Stimulated activated naive CD8-positive, alpha-beta T cell treated with anti-CD3 and anti-CD28 coated beads, Interleukin-15, Interleukin-2, amounts not matched to agents 100 U/mL and 50 U/mL, for 24 hours (primary cell): ENCODE measurements around the gene COL27A1.
"Not testable (repeated sequence)": the region's sequence is repeated elsewhere in the genome, so short reads cannot be mapped to it uniquely, and the experiment has no call there.

ENCODE experiments used
- ATAC-seq: fragments of 150-1000 bp; cut with Tn5 transposase; one replicate; pipeline ENCODE4 v1.10.0; 2021
- DNase-seq: peaks from one replicate; pipeline ENCODE4 v3.0.0; 2021

Gene COL27A1

DNA sequence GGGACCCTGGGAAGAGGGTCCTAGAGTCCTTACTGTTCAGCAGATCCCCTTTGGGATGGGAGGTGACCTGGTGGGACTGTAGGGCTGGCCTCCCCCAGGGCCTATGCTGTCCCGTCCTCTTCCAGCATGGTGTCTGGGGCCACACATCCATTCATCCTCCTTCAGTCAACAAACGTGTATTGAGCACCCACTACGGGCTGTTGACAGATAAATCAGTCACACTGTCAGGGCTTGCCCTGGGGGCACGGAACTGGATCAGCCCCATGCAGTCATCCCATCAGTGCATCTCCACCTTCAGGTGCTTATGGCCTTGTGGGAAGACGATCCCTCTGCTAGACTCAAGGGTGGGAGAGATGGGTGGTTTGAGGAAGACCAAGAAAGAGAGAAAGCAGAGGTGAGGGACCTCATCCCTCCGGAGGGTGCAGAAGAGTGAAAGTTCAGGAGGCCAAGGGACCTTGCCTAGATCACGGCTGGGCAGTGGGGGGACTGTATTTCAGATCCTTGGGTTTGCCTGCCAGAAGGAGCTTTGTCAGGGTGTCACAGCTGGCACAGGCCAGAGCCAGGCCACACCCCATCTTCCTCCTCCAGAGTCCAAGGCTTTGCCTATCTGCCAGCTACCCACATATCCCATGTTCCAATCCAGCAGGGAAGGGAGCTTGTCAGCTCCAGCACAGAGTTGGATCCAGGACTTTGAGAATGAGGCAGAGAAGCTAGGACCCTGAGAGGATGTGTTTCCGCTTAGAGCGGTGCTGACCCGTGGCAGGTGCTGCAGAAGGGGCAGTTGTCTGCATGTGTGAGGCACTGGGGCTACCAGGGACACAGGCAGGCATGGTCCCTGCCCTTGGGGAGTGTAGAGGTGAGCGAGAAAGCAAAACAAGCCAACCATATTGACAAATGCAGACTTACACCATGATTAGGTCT lies 30.5 kb downstream of the COL27A1 start:
- DNase-seq (no peak), ATAC-seq (no peak)

DNA sequence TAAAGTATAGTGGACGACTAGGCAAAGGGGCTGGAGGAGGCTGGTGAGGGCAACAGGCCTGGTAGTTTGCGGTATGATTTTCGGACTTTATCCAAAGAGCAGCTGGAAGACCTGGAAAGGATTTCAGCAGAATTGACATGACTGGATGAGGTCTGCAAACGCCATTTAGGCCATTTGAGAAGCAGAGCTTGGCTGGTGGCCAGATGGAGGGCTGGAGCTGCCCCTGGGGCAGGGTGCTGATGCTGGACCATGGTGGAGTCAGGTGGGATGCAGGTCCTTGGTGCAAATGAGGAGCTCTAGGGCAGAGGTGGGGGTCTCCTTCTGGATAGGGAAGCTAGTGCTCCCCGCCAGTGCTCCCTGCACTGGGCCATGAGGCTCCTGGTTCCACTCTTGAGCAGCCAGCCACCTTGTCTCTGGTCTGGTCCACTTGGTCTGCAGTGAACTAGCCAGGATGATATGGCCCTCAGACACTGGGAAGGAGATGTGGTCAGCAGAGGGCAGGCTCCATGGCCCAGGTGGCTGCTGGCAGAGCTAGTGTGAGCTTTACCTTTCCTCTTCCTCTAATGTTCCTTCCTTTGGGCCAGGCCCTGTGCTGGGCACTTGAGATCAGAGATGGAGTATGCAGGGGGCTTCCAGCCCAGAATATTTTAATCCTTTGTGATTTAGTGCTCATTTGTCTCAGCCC lies 31.4 kb downstream of the COL27A1 start:
- DNase-seq = no peak
- ATAC-seq = peak; percentile 25

DNA sequence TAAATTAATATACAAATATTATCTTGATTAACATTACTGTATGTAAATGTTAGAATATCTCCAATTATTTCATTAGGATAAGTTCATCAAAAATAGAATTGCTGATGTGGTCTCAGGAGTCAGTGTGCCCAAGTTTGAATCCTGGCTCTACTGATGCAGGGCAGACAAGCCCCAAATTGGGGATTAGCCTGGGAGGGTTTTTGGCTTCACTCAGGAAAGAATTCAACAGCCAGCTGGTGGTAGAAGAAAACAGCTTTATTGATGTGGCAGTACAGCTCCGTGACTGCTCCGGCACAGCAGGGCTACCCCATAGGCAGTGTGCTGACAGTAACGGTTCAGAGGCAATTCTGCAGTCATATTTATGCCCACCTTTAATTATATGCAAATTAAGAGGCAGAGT lies 32.5 kb downstream of the COL27A1 start:
- ATAC-seq (no peak), DNase-seq (no peak)

DNA sequence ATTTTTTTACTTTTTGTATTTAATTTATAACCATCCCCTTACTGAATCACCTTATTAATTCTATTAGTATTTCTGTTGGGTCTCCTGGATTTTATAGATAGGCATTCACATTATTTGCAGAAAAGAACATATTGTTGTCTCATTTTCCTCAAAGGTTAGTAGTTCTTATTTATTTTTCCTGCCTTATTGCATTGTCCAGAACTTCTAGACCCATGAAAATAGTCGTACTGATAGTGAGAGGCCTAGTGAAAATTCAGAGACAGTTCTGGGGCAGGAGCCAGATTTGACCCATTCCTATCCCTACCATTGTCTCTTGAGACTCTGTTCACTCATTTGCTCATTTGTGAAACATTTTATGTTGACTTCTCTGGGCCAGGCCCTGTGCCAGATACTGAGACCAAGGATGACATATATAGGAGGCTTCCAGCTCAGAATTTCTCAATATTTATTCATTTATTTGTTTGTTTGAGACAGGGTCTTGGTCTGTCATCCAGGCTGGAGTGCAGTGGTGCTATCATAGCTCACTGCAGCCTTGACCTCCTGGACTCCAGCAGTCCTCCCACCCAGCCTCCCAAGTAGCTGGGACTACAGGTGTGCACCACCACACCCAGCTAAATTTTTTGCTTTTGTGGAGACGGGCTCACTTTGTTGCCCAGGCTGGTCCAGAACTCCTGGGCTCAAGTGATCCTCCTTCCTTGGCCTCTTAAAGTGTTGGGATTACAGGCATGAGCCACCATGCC lies 34.7 kb downstream of the COL27A1 start:
- DNase-seq (no peak), ATAC-seq (no peak)

DNA sequence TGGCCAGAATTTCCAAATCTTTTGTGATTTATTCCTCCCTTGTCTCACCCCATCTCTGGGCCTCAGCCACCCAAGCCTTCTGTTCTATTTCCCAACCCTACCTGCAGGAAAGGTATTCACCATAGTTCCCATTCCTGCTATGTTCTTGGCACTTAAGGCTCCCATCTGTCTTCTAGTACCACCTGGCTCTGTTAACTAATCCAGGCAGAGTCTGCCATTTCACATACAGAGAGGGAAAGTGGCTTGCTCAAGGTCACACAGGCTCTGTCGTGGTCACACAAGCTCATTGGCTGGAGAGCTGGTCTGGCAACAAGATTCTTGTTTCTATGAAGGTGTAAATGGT lies 35.2 kb downstream of the COL27A1 start:
- ATAC-seq (no peak), DNase-seq (no peak)

DNA sequence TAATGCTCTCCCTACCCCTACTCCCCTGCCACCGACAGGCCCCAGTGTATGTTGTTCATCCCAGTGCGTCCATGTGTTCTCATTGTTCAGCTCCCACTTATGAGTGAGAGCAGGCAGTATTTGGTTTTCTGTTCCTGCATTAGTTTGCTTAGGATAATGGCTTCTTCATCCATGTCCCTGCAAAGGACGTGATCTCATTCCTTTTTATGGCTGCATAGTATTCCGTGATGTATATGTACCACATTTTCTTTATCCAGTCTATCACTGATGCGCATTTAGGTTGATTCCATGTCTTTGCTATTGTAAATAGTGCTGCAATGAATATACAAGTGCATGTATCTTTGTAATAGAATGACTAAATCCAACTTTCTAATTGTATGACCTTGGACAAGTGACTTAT lies 36.1 kb downstream of the COL27A1 start:
- not testable (repeated sequence) for ATAC-seq, DNase-seq

DNA sequence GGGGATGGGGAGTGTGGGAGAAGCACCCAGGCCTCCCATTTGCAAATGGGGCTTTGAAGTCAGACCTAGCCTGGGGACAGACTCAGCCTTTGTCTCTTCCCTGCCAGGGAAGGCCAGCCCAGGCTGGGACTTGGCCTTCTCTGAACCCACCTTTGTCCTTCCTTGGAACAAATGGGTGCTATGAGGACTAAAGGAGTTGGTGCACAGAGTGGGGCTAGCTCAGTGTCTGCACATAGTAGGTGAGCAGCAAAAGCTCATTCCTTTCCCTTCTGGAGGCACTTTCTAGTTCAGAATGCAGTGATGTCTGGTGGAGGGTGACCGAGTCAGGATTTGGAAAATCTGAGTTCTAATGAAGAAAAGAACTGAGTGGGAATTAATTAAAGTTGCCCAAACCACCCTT lies 37.2 kb downstream of the COL27A1 start:
- ATAC-seq (no peak), DNase-seq (no peak)

DNA sequence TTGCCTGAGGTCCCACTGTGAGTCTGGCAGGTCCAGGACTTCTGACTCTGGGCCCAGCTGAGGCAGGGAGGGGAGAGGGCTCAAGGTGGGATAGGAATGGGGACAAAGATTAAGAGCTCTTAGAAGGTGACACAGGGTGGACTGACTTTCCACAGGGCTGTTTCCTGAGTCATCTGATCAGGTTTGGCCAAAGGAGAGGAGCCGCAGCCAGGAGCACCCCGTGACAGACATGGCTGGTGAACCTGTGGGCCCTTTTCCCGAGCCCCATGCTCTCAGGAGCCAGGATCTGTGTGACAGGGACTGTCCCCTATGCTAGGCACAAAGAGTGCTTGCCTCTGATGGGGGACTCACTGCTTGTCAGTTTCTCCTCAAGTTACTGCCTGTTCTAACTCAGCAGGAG lies 37.8 kb downstream of the COL27A1 start:
- DNase-seq (no peak), ATAC-seq (no peak)

DNA sequence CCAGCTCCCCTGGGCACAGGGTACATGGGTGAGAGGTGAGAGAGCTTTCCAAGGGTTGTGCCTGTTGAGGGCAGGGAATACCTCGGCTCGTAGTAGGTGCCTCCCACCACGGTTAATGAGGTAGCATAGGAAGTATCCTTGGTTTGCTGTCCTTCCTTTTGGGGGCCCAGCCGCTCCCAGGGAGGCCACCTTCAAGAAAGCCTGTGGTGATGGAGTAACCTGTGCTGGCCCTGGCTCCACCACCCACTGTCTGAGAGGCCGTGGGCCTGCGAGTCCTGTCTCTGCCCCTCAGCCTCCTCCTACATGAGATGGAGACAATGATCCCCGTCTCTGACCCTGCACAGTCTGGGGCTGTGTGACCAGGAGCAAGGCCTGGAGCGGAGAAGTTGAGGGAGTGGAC lies 40.8 kb downstream of the COL27A1 start:
- DNase-seq (no peak), ATAC-seq (no peak)

DNA sequence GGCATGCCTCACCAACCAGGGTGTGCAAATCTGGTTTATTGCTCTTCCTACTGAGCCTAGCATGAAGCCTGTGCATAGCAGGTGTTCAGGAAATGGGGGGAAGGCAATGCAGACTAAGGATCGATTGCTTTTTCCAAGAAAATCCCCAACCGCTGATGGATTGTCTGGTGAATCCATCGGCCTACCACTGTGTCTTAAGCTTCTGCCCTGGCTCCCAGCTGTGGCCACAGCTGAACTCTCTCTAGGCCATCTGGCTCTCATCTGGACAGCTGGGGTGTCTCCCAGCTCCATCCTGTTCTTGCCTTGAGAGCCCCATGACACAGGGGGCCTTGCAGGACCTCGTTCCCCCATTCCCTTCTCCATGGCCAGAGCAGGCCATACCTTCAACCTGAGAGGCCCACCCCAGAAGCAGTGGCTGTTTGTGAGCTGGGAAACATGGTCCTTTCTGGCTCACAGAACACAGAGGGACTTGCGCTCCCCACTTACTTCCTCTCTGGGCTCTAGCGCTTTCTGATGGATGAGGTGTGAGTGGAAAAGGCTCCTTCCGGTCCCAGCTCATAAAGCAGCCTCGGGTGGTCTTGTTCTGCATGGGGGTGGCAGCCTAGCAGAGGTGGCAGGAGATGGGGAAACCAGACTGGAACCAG lies 41.8 kb downstream of the COL27A1 start:
- DNase-seq (no peak), ATAC-seq (no peak)

DNA sequence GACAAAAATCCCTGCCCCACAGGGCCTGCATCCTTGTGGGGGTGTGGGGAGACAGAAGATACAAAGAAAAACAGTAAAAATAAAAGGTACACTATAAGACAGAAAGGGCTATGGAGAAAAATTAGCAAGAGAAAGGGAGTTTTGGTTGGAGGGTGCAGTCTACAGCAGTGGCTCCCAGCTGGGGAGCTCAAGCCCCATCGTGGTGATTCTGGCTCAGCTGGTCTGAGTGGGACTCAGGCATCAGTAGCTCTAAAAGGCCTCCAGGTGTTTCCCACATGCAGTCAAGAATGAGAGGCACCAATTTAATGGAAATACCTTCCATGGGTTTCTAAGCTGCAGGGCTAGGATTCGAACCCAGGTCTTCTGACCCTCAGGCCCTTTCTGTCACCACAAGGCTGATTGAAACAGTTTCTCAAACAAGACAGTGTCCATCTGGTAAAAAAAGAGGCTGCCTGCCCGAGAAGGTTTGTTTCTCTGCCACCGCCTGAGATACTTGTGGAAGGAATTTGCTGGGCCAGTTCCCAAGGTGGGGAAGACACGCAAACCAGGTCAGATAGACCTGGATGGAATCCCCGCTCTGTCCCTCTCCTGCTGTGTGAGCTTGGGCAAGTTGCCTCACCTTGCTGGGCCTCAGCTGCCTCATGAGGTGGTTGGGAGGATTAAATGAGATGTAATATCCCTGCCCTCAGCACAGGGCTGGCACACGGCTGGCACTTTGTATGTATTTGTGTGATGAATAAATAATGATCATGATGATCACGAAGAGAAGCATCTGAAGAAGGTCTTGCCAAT lies 43.1 kb downstream of the COL27A1 start:
- ATAC-seq (no peak), DNase-seq (no peak)

DNA sequence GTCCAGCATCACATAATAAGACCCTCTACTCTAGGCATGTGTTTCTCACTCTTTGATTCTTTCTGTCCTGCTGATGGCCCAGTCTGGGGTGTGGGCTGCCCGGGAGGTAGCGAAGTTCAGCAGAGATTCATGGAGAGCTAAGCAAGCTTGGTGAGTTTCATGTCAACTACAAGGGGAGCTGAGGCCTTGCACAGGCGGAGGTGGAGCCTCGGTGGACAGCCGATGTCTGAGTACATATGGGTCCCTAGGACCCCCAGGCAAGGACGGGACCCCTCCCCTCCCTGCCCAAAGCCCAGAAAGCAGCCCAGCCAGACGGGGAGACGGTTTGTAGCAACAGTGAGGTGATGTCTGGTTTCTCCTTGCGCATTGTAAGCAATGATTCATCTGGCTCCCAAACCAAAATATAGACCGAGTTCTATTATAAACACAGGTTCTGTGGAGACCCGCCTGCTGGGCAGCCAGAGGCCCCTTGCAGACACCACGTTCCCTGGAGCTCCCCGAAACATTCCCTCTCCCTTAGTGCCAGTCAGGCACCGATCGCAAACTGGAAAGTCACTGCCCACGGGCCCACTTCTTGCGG lies 45.5 kb downstream of the COL27A1 start:
- no peak for ATAC-seq
- no peak for DNase-seq

DNA sequence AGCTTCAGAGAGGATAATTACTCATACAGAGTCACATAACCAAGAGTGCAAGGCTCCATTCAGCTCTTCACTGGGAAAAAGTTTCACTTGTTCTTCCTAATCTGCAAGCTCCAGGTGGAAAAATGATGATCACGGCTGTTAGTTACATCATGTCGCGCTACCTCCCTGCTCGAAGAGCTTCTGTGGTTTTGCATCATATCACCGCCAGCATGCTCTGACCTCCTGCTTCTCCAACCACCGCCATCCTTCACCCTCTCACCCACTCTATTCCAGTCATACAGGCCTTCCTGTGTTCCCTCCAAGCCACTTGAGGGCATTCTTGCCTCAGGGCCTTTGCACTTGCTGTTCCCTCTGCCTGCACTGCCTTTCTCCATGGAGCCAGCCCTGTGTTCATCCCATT lies 47.1 kb downstream of the COL27A1 start:
- no peak for ATAC-seq

DNA sequence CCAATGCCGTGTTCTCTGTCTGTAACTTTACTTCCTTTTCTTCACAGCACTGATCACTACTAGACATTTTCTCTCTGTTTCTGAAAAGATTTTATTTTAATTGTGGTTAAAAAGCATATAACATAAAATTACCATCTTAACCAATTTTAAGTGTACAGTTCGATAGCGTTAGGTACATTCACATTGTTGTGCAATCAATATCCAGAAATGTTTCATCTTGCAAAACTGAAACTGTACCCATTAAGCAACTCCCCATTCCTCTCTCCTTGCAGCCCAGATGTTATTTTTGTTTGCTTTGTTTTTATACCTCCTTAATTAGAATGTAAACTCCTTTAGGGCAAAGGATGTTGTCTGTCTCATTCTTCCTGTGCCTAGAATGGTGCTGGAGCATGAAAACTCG lies 47.5 kb downstream of the COL27A1 start:
- ATAC-seq = no peak

More for the DNA sequence above, 47.1 kb downstream of the COL27A1 start:
- no peak for DNase-seq

DNA sequence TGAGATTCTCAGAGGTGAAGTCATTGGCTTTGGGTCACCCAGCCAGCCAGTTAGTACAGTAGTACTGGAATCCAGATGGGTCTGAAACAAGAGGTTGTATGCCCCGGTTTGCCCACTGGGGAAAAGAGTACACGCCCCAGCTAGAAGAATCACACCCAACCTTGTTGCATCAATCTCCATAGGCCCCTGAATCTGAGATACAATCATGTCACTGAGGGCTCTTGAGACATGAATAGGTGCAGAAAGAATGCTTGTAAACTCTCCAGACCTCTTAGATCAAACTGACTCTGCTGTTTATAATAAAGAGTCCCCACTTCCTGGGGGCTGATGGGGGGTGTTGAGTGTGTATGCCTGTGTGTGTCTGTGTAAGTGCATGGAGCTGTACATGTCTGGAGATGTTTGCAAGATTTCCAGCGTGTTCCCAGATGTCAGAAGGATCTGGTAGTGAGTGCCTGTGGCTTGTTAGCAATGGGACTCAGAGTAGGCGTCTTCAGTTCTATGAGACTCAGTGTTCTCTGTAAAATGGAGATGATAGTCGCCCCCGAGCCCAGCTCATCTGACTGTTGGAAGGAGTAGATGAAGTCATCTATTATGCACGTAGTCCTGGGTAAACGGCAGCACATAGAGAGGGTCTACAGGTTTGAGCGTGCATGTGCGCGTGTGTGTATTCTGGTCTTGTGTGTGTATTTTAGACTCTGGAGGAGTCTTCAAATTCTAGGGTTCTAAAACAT lies 48.2 kb downstream of the COL27A1 start:
- DNase-seq (no peak), ATAC-seq (no peak)

More for the DNA sequence above, 47.5 kb downstream of the COL27A1 start:
- no peak for DNase-seq

DNA sequence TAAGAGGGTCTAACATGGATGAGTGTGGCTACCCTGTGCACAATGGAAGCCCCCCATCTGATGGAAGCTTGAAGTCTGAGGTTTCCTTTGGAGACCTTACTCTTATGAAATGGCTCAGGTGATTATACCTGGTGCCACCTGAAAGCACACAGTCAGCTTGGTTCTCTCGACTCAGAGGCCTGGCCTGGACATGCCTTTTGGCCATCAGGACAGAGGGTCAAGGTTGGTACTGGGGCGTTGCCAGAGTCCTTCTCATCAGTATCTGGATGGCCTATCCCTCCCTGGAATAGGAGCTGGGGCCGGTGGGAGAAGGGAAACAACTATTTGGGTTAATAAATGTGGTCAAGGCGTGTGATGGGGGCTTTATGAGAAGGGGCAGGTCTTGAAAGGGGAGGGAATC lies 48.9 kb downstream of the COL27A1 start:
- DNase-seq (no peak), ATAC-seq (no peak)

DNA sequence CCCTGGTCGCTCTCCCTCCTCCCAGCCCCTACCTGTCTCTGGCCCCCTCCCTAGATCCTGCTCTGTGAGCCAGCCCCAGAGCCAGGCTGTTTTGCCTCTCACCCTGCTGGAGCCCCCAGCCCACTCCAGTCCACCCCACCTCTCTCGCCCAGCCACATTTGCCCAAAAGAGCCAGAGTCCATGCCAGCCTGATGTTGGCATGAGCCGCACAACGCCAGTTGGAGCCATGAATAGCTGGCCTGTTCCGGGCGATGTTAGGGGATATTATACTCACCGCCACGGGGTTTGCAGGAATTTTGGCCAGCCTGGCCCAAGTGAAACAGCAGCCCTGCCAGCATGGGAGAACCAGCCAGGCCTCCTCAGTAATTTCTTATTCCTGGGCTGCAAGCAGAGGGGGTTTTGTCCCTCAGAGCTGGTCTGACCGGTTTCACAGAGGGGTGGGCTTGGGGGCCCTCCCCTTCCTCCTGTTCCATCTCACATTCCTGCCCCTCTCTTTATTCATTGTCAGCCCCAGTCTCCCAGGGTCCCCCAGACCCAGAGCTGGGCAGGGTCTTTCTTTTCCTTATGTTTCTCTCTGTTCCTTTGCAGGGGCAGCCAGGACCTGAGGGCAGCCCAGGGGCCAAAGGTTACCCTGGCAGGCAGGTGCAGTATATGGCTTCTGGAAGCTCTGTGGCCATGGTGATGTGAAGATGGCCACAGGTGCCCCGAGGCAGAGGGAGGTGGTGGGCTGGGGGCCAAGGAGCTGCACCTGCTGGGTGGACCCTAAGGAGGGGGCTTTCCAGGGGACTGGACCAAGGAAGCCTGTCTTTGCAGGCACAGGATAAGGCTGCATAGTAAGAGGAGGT lies 50.1 kb downstream of the COL27A1 start:
- no peak for ATAC-seq
- DNase-seq = no peak

DNA sequence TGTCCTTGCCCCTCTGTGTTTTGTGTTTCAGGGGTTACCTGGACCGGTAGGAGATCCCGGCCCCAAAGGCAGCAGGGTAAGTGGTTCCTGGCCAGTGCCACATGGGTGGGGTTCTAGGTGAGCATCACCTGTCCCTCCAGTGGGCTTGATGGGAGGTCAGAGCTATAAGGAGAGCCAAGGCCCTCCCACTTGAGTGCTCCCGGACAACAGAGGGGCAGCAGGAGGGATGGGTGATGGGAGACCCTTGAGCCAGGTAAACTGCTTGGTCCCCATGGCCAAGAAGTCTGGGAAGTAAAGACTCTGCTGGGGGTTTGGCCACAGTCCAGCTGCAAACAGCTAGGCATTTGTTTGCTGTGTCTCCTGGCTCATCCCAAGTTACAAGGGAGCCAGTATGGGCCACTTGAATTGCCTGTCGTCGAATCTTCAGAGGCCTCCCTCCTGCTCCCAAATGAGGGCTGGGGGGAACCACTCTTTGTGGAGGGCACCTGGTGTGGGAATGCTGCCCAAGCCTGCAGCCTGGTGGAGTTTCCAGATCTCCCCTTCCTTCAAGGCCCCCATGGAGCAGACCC lies 51.0 kb downstream of the COL27A1 start:
- no peak for DNase-seq
- ATAC-seq = no peak
